ENCODE results near the gene TMEM218. TPM values are rescaled to one million over a fixed set of nuclear protein-coding genes. Genes with fewer than 3 reads are reported as not detected.

The TMEM218 gene
- total and polyA plus RNA-seq, 3 donors from 2014 or later = 15.1 to 17.7 (median 17.2) TPM

- DNase-seq = no peak
- H3K27ac ChIP-seq = no peak overlapping the region
- H3K4me3 ChIP-seq = no peak overlapping the region
- H3K27me3 ChIP-seq = no peaks in the 10 kb centered on the region
- TF ChIP-seq POLR2A (IDR thresholded peaks at IDR 0.05) (no peak), CTCF (IDR thresholded peaks at IDR 0.05) (no peak)
- H3K4me1 ChIP-seq = no peaks in the 10 kb centered on the region
- H3K36me3 ChIP-seq (ENCODE audit: low read depth, missing control alignments) = no peaks in the 10 kb centered on the region
- H3K9me3 ChIP-seq = no peaks in the 10 kb centered on the region
- WGBS, 2 donors = 92 to 94% methylated on average over 7 of the region's 7 CpGs
- intact Hi-C loops (cut with DNase I; ENCODE audit: low total_unique reads) = no loop called here
Measured at GRCh38 chr11:125102510-125102909, 8.9 kb downstream of the TMEM218 start.

GRCh38 chr11:125102025-125102424 lies 9.4 kb downstream of the TMEM218 start:
- H3K27ac ChIP-seq = no peak overlapping the region
- H3K36me3 ChIP-seq (ENCODE audit: low read depth, missing control alignments) = no peaks in the 10 kb centered on the region
- no peaks in the 10 kb centered on the region for H3K4me1 ChIP-seq
- H3K4me3 ChIP-seq = no peak overlapping the region
- intact Hi-C loops (cut with DNase I; ENCODE audit: low total_unique reads) = no loop called here
- 85 to 92% methylated on average over 19 of the region's 19 CpGs for WGBS, 2 donors
- DNase-seq = no peak
- TF ChIP-seq CTCF (IDR thresholded peaks at IDR 0.05) (no peak), POLR2A (IDR thresholded peaks at IDR 0.05) (no peak)
- H3K9me3 ChIP-seq = no peaks in the 10 kb centered on the region
- H3K27me3 ChIP-seq = no peaks in the 10 kb centered on the region

GRCh38 chr11:125101596-125101995 lies 9.8 kb downstream of the TMEM218 start:
- 84 to 90% methylated on average over 3 of the region's 3 CpGs for WGBS, 2 donors
- TF ChIP-seq POLR2A (IDR thresholded peaks at IDR 0.05) (no peak), CTCF (IDR thresholded peaks at IDR 0.05) (no peak)
- Histone ChIP-seq H3K36me3 (ENCODE audit: low read depth, missing control alignments) (no peaks in the 10 kb centered on the region), H3K27ac (no peak overlapping the region), H3K27me3 (no peaks in the 10 kb centered on the region), H3K4me1 (no peaks in the 10 kb centered on the region), H3K4me3 (no peak overlapping the region), H3K9me3 (no peaks in the 10 kb centered on the region)
- intact Hi-C loops (cut with DNase I; ENCODE audit: low total_unique reads) = no loop called here
- DNase-seq = no peak

GRCh38 chr11:125100136-125100535 lies 11.3 kb downstream of the TMEM218 start:
- H3K4me3 ChIP-seq = no peak overlapping the region
- WGBS, 2 donors = 89 to 93% methylated on average over 2 of the region's 2 CpGs
- H3K27me3 ChIP-seq = no peaks in the 10 kb centered on the region
- H3K4me1 ChIP-seq = no peaks in the 10 kb centered on the region
- TF ChIP-seq POLR2A (IDR thresholded peaks at IDR 0.05) (no peak), CTCF (IDR thresholded peaks at IDR 0.05) (no peak)
- intact Hi-C loops (cut with DNase I; ENCODE audit: low total_unique reads) = no loop called here
- no peak for DNase-seq
- no peaks in the 10 kb centered on the region for H3K9me3 ChIP-seq
- H3K27ac ChIP-seq = no peak overlapping the region
- H3K36me3 ChIP-seq (ENCODE audit: low read depth, missing control alignments) = no peaks in the 10 kb centered on the region

- H3K4me1 ChIP-seq = peaks cover 6% of the 10 kb centered on the region
- intact Hi-C loops (cut with DNase I; ENCODE audit: low total_unique reads) = no loop called here
- H3K9me3 ChIP-seq = no peaks in the 10 kb centered on the region
- no peak for DNase-seq
- H3K36me3 ChIP-seq (ENCODE audit: low read depth, missing control alignments) = no peaks in the 10 kb centered on the region
- no peak overlapping the region for H3K4me3 ChIP-seq
- no peaks in the 10 kb centered on the region for H3K27me3 ChIP-seq
- TF ChIP-seq CTCF (IDR thresholded peaks at IDR 0.05) = no peak
- TF ChIP-seq POLR2A (IDR thresholded peaks at IDR 0.05) = no peak
- WGBS, 2 donors = 91 to 94% methylated on average over 2 of the region's 2 CpGs
- H3K27ac ChIP-seq = no peak overlapping the region
Measured at GRCh38 chr11:125094731-125095130, 16.7 kb downstream of the TMEM218 start.
